Fibroblast of pulmonary artery (primary cell): ENCODE measurements around the gene SCNN1A.

Experiments
- DNase-seq: peaks from one replicate; pipeline ENCODE4 v3.0.0-alpha.2; 2010; ENCODE audit warnings: low read depth
- H3K4me3 ChIP-seq: replicated peaks from 2 replicates; pipeline ENCODE4 v1.5.1; 2011; ENCODE audit warnings: low read depth, mild to moderate bottlenecking, control low read depth, low read length, moderate library complexity
- TF ChIP-seq, protein P1 (sequence below): IDR thresholded peaks from 2 replicates; pipeline ENCODE4 v1.5.1; 2011; ENCODE audit warnings: mild to moderate bottlenecking, control low read depth, low read length, inconsistent platforms; ENCODE audit errors: missing control alignments

Gene SCNN1A

DNA sequence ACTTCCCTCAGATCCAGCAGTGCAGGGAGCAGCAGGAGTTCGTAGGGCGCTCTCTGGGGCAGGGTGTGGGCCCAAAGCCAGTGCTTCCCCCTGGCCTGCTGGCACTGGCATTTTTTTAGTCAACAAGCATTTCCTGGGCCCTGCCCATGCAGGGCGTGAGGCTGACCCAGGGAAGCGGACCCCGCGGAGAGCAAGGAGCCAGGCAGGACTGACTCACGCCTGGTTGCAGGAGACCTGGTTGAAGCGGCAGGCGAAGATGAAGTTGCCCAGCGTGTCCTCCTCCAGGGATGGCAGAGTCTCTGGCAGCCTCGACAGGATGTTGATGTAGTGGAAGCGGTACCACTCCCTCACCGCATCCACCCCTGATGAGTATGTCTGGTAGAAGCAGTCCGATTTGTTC is 13.5 kb downstream of the SCNN1A start:
- H3K4me3 ChIP-seq = no peak overlapping the region
- TF ChIP-seq, protein P1, sequence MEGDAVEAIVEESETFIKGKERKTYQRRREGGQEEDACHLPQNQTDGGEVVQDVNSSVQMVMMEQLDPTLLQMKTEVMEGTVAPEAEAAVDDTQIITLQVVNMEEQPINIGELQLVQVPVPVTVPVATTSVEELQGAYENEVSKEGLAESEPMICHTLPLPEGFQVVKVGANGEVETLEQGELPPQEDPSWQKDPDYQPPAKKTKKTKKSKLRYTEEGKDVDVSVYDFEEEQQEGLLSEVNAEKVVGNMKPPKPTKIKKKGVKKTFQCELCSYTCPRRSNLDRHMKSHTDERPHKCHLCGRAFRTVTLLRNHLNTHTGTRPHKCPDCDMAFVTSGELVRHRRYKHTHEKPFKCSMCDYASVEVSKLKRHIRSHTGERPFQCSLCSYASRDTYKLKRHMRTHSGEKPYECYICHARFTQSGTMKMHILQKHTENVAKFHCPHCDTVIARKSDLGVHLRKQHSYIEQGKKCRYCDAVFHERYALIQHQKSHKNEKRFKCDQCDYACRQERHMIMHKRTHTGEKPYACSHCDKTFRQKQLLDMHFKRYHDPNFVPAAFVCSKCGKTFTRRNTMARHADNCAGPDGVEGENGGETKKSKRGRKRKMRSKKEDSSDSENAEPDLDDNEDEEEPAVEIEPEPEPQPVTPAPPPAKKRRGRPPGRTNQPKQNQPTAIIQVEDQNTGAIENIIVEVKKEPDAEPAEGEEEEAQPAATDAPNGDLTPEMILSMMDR = no peak
- peak; percentile 43 for DNase-seq

DNA sequence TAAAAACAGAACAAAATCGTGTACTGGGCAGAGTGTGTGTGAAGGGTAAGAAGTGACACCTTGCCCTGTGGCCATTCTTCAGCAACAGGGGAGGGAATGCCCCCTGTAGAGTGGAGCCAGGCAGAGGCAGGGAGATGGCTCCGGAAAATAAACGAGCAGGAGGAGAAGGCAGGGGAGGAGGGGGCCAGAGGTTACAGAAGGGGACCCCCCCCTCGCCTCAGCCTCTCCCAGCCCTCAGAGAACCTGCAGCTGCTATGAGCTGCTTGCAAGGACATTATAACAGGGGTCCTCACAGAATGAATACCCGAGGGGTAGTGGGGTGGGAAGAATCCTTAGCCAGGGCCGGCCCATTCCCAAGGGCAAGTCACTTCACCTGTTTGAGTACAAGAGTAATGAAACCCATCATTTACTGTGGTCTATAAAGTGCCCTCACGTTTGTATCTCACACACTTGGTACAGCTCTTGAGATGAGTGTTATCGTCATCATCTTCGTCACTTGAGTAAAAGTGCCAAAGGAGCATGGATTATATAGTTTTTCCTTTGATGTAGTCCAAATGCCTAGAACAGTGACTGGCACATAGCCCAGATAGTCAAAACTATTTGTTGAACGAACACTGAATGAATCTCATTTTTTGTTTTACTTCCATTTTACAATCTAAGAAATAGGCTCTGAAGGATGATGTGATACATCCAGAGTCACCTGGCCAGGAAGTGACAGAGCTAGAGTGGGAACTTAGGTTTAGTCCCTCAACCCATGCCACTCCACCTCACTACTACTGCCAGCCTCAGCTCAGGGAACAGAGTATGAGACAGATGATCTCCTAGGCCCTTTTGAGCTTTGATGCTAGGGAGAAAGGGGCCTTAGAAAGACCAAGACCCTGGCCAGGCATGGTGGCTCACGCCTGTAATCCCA is 14.5 kb downstream of the SCNN1A start:
- DNase-seq = no peak
- TF ChIP-seq, protein P1 = no peak
- no peak overlapping the region for H3K4me3 ChIP-seq

DNA sequence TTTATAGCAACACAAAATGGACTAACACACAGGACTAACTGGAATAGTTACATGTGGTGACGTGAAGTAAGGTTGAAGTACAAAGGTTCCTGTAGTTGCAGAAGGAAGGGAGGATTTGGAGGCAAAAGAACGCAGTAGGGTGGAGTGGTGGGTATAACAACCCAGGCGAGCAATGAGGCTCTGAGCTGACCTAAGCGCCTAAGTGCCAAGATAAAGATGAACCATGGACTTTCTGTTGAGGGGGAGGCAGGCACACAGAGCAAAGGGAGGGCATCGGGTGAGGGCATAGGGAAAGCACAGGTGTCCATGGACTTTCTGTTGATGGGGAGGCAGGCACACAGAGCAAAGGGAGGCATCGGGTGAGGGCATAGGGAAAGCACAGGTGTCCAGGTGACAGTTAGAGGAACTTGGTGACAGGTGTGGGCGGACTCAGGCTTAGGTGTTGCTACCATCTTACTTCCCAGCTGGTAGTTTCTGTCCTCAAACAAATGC is 15.2 kb downstream of the SCNN1A start:
- H3K4me3 ChIP-seq = no peak overlapping the region
- no peak for DNase-seq
- TF ChIP-seq, protein P1 = no peak

DNA sequence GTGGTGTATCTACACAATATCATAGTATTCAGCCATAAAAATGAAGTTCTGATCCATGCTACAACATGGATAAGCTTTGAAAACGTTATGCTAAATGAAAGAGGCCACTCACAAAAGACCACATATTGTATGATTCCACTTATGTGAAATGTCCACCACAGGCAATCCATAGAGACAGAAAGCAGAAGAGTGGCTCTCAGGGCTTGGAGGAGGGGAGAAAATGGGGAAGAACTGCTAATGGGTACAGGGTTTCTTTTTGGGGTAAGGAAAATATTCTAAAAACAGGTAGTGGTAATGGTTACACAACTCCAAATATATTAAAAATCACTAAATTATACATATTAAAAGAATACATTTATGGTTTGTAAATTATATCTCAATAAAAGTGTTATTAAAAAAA is 16.5 kb downstream of the SCNN1A start:
- no peak for DNase-seq
- no peak overlapping the region for H3K4me3 ChIP-seq
- TF ChIP-seq, protein P1 = no peak

DNA sequence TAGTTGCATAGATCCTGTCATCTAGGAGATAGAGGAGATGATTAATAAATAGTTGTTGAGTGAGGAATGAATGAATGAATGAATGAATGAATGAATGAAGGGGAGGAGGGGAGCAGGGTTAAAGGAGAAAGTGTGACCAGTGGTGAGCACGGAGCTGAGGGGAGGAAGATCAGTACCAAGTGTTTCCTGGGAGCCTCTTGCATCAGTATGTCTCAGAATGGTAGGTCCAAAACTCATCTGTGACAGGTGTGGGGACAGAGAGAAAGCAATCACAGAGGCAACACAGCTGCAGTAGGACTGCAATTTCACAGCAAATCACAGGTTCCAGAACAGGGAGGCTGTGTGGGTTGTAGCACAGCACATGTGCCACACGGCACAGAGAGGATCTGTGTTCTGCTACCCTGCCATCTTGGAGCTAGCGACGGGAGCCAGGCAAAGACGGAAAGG is 19.0 kb downstream of the SCNN1A start:
- DNase-seq = no peak
- no peak overlapping the region for H3K4me3 ChIP-seq
- TF ChIP-seq, protein P1 = no peak

DNA sequence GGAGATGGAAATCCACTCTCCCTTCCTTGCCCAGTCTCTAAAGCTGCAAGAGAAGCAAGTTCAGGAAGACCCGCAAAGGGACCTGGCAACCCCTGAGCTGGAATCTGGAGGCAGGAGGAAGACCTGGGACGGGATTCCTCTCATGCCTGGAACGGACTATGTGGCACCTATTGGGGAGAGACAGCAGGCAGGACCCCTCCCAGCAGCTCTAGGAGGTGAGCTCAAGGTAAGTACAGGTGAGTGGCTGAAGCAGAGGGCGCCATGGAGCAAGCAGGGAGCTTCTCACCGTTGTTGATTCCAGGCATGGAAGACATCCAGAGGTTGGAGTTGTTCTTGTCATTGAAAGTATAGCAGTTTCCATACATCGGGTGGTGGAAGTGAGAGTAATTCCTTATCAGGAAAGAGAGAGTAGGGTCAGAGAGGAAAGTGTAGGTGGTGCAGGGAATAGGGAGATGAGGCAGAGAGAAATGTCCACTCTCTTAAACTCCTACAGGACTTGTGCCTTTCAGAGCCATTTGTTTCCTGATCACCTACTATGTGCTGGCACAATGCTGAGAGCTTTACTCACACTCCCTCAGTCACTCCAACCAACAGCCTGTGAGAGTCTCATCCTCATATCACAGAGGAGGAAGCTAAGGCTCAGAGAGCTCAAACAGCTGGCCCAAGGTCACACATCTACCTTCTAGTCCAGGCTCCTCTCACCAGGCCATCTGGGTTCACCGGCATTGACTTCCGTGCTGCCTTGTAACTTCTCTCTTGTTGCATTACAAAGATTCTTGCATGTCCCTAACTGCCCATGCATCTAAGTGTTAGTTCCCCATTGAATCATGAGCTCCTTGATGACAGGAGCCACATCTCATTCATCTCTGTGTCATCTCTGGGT is 19.6 kb downstream of the SCNN1A start:
- no peak overlapping the region for H3K4me3 ChIP-seq
- TF ChIP-seq, protein P1 = no peak
- DNase-seq = no peak
